A204.1 (cell line): ENCODE results near the gene STX8.

ENCODE experiments used
- FAIRE-seq: peaks from 2 replicates; lab custom pipeline; 2012; peaks lifted over from hg19 to GRCh38; lab: Jason Lieb, UNC

STX8 gene

DNA sequence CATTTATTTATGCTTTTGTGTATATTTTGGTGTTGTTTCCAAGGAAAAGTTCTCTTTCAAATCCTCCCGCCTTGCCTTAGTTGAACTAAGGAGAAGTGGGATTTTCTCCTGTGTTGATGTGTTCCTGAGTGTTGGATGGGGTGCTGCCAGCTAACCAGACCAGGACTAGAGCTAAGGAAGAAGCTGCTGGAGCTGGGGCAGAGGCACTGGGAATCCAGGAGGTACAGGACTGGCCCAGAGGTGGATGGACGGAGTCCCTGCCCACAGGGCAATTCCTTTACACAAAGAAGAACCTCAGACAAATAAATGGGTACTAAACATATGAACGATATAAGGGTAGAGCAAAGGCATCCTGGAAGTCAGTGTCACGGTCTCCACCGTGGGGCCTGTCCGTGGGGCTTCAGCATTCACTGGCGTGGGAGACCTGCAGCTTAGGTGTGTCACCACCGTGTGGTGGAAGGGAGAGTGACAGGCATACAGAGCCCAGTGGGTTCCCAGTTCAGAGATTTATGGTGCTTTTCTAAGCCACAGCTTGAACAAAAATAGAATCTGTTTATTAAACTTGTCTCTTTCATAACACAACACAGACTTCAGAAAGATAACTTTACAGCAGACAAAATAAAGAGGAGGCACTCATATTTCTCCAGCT, 283.6 kb downstream of the STX8 start:
- no peak for FAIRE-seq

DNA sequence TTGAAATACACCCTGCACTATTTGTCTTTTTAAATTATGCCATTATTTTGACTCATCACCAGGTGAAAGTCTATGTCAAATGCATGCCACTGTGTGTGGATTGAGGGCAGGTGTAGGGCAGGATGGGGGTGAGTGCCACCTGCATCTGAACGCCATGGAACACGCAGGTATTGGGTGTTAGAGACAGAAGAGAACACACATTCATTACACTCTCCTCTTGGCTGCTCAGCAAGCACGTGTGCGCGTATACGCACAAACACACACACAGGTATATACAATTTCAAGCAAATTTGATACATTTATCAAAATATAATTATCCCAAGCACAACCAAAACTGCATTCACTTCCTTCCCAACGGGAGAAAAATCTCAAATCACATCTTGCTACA, 285.4 kb downstream of the STX8 start:
- no peak for FAIRE-seq

DNA sequence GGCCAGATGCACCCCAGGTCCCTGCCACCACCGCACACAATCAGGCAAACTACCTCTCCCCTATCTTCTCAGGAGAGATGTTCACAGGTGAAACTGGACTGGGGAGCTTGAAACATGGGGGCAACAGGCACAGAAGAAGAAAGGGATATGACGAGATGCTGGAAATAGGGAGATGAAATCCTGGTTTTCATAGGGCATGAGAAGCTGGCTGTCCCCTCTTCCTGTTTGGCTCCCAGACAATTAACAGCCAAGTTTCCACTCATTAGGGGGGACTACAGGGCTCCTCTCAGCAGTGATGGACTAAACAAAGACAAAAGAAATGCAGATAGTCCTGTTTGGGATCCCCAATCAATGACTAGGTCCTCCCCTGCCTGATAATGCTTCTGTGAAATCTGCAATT, 288.3 kb downstream of the STX8 start:
- FAIRE-seq: no peak

DNA sequence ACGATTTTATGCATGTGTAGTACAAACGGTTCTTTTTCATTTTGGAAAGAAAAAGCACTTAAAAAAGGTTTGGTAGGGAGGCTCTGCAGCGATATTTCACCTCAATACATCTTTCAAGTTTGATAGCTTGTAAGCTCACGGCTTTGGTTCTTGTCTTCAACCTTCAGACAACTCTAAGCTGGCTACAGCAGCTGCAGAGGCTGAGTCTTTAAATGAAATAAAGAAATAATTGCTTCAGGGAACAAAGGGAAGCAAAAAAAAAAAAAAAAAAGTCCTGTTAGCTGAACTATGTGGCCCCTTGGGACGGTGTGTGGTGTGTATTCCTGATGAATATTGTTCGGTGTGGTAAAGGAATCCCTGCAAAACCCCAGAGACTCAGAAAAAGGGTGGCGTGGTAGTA, 289.2 kb downstream of the STX8 start:
- no peak for FAIRE-seq

DNA sequence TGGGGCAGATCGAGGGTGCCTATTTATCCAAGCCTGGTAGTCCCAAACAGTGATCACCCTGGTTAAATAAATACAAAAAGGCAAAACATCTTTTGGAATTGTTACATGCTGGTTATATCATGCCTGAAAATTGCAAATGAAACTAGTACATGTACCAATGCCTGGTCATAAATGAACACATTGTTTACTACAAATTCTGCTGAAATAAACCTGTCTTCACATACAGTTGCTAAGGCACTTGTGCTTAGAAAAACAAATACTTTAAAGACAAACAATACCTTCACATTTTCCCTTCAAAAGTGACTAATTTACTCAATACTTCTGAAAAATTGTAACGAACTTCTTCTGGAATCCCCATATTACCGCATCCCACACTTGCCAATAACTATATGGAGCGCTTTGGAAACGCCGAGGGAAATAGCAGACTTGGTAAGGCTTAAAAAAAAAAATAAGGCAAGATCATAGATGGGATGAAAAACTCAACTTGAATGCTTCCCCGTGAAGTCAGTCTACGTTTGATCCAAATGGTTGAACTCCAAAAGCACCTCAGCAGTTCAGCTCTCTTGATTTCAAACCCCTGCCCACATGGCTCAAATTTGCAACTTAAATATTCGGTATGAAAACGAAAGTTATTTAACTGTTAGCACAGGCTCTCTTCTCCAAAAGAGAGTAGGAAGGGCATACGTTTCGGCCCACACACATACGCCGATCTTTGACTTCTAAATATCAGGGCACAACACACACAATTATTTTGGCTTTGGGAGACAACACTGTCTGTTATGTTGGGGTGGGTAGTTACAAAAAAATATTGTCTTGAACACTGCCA, 289.8 kb downstream of the STX8 start:
- no peak for FAIRE-seq

DNA sequence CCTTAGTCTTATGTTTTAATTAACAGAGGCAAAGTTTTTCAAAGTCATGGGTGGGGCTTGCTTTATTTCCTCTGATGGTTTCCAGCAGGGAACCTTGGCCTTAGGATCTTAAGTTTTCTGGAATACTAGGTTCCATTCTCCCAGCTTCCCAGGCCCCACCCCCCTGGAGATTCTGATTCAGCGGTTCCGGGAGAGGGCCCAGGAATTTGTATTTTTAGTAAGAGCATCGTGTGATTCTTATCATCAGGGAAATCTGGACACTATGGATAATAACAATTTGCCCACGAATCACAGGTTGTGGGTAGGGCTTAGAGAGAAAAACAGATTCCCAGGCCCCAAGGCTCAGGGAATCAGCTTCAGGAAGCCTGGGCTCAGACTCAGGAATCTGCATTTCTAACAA, 290.7 kb downstream of the STX8 start:
- no peak for FAIRE-seq

DNA sequence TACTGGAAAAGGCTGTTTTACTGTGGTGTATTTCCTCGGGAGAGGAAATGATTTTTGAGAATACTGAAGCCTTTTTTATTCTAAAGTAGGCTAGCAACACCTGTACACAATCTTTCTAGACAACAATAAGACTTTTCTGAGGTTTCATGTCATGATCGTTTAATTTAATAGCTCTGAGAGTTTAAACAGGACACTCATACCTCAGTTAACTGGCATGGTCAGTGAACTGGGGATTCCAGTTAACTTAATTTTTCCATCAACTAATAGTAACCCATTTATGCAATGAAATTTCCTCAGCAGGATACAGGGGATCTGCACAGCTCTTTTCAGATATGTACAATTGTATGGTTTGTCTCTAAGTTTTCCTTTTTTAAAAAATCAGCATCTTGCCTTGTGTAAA, 291.7 kb downstream of the STX8 start:
- no peak for FAIRE-seq

DNA sequence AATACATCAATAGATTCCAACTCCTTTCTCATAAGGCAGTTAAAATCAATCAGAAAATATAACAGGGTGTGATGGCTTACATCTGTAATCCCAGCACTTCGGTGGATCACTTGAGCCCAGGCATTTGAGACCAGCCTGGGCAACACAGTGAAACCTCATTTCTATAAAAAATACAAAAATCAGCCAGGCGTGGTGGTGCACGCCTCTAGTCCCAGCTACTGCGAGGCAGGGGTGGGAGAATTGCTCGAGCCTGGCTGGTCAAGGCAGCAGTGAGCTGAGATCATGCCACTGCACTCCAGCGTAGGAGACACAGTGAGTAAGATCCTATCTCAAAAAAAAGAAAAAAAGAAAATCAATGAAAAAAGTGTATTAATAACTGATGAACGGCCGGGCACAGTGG, 295.7 kb downstream of the STX8 start:
- FAIRE-seq: no peak

DNA sequence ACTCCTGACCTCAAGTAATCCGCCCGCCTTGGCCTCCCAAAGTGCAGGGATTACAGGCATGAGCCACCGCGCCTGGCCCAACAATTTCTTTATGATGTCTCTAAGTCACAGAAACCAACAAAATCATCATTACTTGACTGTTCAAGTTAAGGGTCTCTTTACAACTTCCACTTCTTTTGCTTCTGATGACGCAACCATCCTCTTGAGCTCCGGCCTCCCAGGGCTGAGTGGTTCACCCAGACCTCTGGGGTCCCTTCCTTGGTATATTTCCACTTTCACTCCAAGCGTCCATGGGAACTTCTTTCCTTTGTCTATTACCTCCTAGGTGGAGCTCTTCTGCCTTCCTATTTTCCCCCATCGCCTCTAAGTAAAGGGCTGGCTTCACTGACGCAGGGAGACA, 300.6 kb downstream of the STX8 start:
- no peak for FAIRE-seq

DNA sequence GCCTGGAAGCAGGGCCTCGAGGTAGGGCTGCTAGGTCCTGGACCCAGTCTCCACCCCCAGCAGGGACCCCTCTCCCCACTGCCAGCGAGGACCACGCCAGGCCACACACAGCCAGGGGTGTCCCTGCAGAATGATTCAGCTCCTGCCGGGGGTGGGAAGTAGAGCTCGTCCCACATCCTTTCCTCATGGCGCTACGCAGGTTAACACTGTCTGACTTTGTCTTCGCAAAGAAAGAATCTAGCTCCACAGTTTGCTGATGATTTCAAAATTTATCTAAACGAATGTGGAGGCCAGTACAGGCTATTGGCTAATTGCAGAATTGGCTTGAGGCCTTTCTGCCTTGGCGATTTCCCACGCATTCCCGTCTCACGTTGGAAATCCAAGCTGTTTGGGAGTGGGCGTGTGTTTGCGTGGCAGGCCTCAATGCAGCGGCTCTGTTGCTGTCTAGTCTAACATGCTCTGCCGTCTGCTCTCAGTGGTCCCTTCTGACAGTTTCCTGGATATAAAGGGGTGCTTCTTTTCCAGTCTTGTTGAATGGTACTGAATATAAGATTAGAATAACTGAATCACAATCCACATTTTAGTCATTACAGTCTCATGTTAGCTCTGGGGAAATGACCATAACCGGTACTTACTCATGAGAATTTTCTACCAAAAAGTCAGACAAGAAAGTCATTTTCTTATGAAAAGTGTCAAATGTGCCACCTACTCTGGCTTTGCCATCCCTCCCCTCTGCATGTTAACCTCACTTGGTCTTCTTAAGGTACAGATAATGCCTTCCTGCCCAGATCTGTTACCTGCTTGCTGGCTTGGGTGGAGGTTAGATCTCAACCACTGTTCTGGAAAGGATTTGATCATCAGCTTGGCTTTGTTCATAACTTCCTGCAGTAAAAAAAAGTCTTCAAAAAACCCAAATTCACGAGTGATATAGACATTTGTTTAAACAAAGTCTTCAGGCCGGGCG, 301.9 kb downstream of the STX8 start:
- FAIRE-seq: no peak

DNA sequence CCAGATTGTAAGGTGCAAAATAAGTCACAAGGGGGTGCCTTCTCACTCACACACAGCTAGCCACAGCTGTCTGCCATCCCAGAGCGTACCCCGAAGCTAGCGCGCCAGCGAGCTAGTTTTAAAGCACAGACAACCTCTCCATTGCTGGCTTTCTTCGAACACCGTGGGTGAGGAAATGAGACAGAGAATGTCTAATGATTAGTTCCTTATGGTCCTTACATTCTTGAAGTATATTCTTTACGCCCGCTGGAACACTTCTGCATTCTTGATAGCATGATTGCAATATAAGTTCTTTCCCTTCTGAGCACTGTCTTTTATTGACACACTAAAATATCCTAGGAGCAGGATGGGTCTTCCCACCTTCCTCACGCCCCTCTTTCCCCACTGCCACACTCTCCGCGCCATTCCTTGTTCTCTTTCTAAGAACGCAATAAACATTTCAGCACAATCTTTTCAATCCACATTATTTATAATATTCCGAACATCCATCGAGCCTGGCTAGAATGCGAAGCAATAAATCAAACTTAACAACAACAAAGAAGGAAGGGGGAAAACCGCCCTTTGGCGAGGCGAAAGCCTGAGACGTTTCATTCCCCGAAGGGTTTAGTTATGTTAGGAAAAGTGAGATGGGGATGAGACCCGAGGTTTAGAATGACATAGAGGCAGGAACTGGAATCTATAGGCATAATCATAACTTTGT, 303.0 kb downstream of the STX8 start:
- FAIRE-seq: no peak

DNA sequence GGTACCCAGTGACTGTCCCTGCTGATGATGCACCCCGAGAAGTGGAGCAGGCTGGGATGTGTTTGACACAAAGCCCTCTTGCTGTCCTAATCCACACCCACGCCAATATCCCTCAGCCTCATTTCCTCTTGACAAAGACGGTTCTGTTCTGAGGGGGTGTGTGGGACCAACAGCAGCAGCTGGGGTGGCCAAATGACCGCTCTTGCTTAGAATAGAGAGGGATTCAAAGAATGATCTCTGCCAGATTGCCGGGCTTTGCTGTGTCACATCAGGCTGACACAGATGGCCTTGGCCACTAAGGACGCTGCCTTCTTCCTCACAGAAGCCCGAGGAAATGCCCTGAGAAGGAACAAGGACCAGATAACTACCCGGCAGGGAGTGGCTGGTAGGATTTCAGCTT, 303.6 kb downstream of the STX8 start:
- no peak for FAIRE-seq

DNA sequence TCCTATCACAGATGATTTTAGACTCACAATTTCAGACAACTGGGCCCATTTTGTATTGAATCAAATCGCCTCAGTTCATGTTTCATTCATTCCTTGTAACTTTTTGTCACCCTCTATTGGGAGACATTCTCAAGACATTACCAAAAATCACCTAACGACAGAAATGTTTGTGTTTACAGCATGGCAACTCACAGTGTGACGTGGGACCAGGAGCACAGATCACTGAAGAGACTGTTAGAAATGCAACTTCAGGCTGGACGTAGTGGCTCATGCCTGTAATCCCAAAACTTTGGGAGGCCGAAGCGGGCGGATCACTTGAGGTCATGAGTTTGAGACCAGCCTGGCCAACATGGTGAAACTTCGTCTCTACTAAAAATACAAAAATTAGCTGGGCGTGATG, 304.7 kb downstream of the STX8 start:
- no peak for FAIRE-seq

DNA sequence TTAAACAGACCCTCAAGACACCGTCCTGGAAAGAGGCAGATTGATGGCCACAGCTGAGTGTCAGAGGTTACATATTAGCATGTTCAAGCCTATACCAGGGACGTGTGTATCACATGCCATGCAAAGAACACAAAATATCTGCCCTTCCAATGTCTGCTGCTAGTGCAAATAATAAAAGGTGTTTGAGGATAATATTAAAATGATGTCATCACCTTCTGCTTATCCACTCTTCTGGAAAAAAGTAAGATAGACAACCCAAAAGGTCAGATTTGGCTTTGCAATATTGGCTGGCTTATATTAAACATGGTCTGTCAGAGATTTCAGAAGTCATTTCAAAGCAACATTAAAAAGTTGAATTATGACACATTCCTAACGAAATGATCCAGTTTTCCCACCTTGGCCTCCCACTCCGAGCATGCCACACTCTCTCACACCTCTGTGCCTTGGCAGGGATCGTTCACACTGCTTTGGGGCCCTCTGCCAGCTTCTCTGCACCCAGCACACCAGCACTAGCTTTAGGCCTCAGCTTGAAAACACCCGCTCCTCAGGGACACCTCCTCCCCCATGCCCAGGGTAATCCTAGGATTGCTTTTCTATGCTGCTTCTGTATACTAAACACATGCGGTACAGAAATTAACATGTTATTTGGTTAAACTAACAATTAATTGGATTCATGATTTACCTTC, 306.1 kb downstream of the STX8 start:
- no peak for FAIRE-seq

DNA sequence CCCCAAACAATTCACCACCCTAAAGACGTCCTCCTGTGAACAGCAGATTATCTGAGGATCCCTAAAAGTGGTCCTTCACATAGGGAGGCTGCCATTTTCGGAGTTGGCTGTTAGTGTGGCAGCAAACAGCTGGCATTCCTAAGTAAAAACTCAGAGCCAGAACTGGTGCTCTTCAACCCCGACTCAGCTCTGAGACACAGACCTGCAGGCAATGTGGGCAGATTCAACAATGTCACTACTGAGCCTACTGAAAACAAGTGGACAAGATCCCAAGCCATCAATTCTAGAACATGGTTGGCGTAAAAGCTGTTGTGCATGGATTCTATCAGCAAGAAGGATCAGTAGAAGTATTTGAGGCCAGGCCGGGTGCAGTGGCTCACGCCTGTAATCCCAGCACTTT, 307.1 kb downstream of the STX8 start:
- FAIRE-seq: no peak

DNA sequence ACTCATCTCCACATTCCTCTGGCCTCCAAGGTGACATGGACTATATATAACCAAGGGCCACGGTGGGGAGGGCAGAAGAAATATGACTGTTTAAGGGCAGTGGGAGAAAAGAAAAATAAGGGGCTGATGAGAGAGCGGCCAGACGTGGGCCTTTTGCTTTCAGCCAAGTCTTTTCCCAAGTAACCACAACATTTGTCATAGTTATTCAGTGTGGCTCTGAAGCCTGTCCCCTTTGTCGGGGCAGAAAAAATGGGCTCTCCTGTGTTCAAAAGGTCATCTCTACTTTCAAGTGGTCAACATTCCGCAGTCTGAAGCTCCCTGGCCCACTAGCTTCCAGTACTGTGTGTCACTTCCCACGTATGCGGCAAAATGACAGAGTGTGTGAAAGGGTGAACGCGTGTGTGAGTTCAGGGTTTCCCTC, 308.9 kb downstream of the STX8 start:
- no peak for FAIRE-seq

DNA sequence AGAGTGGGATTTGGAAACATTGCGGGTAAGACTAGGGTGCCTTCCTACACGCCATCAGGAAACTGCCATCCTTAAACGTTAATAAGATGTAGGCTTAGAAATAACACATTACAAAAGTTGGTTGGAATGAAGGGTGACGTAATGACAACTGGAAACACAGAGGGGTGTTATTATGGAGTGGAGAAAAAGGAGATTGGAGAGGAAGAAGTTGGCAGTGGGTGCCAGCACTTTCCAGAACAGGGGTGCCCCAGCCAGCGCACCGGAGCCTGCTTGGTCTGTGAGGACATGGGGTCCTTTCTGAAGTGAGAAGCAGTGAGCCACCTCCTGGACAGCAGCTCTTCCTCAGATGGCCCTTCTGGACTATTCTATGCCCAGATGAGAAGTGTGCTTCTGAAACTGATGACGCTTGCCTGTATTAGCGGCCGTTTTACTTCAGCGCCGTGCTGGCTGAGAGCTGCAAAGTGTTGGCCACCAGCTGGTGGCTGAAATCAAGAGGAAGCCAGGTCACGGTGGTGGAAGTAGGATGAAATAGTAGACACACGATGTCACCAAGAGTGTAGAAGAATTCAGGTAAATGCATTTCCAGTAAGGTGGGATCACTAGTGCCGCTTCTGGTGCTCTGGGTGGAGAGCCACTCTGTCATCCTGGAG, 309.5 kb downstream of the STX8 start:
- FAIRE-seq: no peak

DNA sequence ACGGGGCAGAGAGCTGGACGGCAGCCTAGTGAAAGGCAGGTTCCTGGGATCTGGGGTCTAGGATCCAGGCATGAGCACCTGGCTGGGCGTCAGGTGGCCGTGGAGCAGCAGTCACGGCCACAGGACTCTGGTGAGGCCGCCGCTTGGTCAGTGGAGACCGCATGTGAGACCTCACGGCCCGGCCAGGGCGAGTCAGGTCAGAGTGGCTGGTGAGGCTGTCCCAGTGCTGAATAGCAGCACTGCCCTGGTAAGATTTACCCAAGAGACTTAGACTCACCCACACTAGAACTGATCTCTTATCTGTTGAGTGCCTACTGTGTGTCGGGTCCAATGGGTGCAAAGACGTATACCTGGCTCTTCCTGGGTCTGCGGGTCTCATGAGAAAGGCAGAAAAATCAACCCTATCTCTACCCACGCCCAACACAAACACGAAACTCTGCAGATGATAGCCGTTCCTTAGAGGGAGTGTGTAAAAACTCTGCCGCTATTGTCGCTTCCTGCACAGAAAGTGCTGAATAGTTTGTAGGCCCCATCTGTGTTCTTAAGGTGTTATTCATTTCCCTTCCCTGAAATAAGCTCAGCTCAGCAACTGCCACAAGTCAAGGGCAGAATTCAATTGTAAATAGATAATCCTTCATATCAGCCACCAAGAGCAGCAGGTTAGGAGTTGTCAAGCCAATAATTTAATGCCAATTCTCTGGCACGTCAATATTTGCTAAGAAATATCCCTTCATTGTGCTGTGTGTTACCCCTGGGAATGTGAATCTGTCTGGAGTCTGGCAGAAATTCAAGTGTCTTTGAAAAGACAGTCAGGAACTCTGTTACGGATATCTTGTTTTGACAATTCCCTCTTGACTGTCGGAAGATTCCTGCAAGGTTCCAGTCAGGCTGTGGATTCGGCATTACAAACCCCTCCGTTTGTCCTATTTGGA, 314.3 kb downstream of the STX8 start:
- no peak for FAIRE-seq

DNA sequence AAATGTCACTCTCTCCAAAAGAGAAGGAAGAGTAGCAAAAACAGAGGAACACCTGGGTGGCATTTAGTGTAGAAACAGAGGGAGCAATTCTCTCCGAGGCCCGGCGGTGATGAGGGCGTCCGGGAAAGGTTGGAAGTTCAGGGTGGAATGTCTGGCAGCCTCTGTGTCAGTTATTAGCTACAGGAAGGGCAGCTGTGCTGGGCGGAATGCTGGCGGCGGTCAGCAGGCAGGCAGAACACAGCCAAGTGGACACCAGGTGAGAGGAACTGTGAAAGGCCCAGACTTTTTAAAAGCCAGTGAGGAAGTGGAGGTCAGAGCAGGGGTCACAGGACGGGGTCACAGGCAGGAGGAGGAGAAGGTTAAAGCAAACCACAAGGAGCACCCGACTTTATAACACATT, 316.2 kb downstream of the STX8 start:
- FAIRE-seq: no peak
